Mesothelial cell of epicardium (in vitro differentiated cells): ENCODE measurements around the gene TNFRSF11A. TPM values are rescaled to one million over a fixed set of nuclear protein-coding genes. Genes with fewer than 3 reads are reported as not detected.

ENCODE experiments used
- DNase-seq, 2 experiments: peaks; one replicate each; pipeline ENCODE4 v3.0.0; 2021; ENCODE audit warnings: low spot score in 2 of 2; ENCODE audit not compliant: unreplicated experiment in 2 of 2
- H3K27ac Mint-ChIP-seq: 2 replicates; pipeline ENCODE4 v1.8.0; 2021; ENCODE audit warnings: mixed read lengths
- H3K27me3 Mint-ChIP-seq: 2 replicates; pipeline ENCODE4 v1.8.0; 2021; ENCODE audit warnings: low read depth, mixed read lengths
- H3K36me3 Mint-ChIP-seq: 2 replicates; pipeline ENCODE4 v1.8.0; 2021; ENCODE audit warnings: mixed read lengths
- H3K4me1 Mint-ChIP-seq: 2 replicates; pipeline ENCODE4 v1.8.0; 2021; ENCODE audit warnings: mixed read lengths
- H3K4me3 Mint-ChIP-seq: 2 replicates; pipeline ENCODE4 v1.8.0; 2021; ENCODE audit warnings: mild to moderate bottlenecking, moderate library complexity, mixed read lengths
- H3K9me3 Mint-ChIP-seq: 2 replicates; pipeline ENCODE4 v1.8.0; 2021; ENCODE audit warnings: mixed read lengths
- CTCF ChIP-seq: fragments of 200-600 bp; sonication (generic); IDR thresholded peaks from one replicate; pipeline ENCODE4 v1.5.0; 2021; ENCODE audit warnings: antibody characterized with exemption; ENCODE audit not compliant: unreplicated experiment
- total RNA-seq: library from RNA; stranded (reverse); gene quantifications from 3 replicates; pipeline ENCODE4 v1.2.1, GENCODE V29; 2021

Gene TNFRSF11A
- total RNA-seq, 1 donor from 2014 or later = 0.83 TPM

- Mint-ChIP-seq H3K27ac (no peak overlapping the region), H3K27me3 (no peaks in the 10 kb centered on the region)
Measured at GRCh38 chr18:62288665-62289008, 36.5 kb upstream of the TNFRSF11A start.

GRCh38 chr18:62289047-62289446 is 36.1 kb upstream of the TNFRSF11A start:
- H3K36me3 Mint-ChIP-seq = peaks cover 16% of the 10 kb centered on the region
- H3K4me3 Mint-ChIP-seq = no peak overlapping the region
- no peak for TF ChIP-seq CTCF
- H3K9me3 Mint-ChIP-seq = no peaks in the 10 kb centered on the region
- H3K4me1 Mint-ChIP-seq = no peaks in the 10 kb centered on the region
- H3K27me3 Mint-ChIP-seq = no peaks in the 10 kb centered on the region
- no peak overlapping the region for H3K27ac Mint-ChIP-seq
- DNase-seq = no peak

More at GRCh38 chr18:62288665-62289008, 36.5 kb upstream of the TNFRSF11A start:
- DNase-seq = no peak
- Mint-ChIP-seq H3K4me1 (no peaks in the 10 kb centered on the region), H3K4me3 (no peak overlapping the region), H3K9me3 (no peaks in the 10 kb centered on the region), H3K36me3 (peaks cover 16% of the 10 kb centered on the region)
- TF ChIP-seq CTCF = no peak

GRCh38 chr18:62294073-62294472 is 31.0 kb upstream of the TNFRSF11A start:
- no peak overlapping the region for H3K27ac Mint-ChIP-seq
- no peak overlapping the region for H3K4me3 Mint-ChIP-seq
- no peaks in the 10 kb centered on the region for H3K9me3 Mint-ChIP-seq
- no peaks in the 10 kb centered on the region for H3K27me3 Mint-ChIP-seq
- peaks cover 8% of the 10 kb centered on the region for H3K36me3 Mint-ChIP-seq
- no peak for DNase-seq
- H3K4me1 Mint-ChIP-seq = no peaks in the 10 kb centered on the region
- peak; percentile 37 for TF ChIP-seq CTCF

GRCh38 chr18:62300359-62300963 is 24.6 kb upstream of the TNFRSF11A start:
- Mint-ChIP-seq H3K9me3 (no peaks in the 10 kb centered on the region), H3K27me3 (no peaks in the 10 kb centered on the region), H3K27ac (no peak overlapping the region), H3K4me3 (no peak overlapping the region), H3K36me3 (peaks cover 35% of the 10 kb centered on the region), H3K4me1 (no peaks in the 10 kb centered on the region)
- no peak for DNase-seq
- TF ChIP-seq CTCF = no peak

GRCh38 chr18:62301322-62301721 is 23.8 kb upstream of the TNFRSF11A start:
- H3K27me3 Mint-ChIP-seq = no peaks in the 10 kb centered on the region
- no peaks in the 10 kb centered on the region for H3K4me1 Mint-ChIP-seq
- H3K9me3 Mint-ChIP-seq = no peaks in the 10 kb centered on the region
- no peak overlapping the region for H3K27ac Mint-ChIP-seq
- peaks cover 35% of the 10 kb centered on the region for H3K36me3 Mint-ChIP-seq
- no peak for TF ChIP-seq CTCF
- no peak overlapping the region for H3K4me3 Mint-ChIP-seq
- no peak for DNase-seq

GRCh38 chr18:62312851-62313250 is 12.3 kb upstream of the TNFRSF11A start:
- H3K27me3 Mint-ChIP-seq = peaks cover 13% of the 10 kb centered on the region
- H3K27ac Mint-ChIP-seq = no peak overlapping the region
- no peak for TF ChIP-seq CTCF
- H3K9me3 Mint-ChIP-seq = no peaks in the 10 kb centered on the region
- DNase-seq = no peak
- peaks cover 9% of the 10 kb centered on the region for H3K36me3 Mint-ChIP-seq
- H3K4me1 Mint-ChIP-seq = no peaks in the 10 kb centered on the region
- no peak overlapping the region for H3K4me3 Mint-ChIP-seq
